Mucosa of descending colon (tissue), 3 donors: ENCODE results near the gene FBXO7. TPM values are rescaled to one million over a fixed set of nuclear protein-coding genes. Genes with fewer than 3 reads are reported as not detected.
A peak's percentile ranks its signal among the peaks of the same experiment; 100 is the strongest.

Experiments
- ATAC-seq: fragments of 200-7000 bp; cut with Tn5 transposase; one replicate; pipeline ENCODE4 v1.9.1; 2020; ENCODE audit warnings: mild to moderate bottlenecking, moderate library complexity
- DNase-seq, 3 donors: peaks; one replicate each; pipeline ENCODE4 v3.0.0-alpha.2; 2020
- H3K36me3 ChIP-seq: fragments of 200-600 bp; one replicate; pipeline ENCODE4 v1.8.0; 2021; ENCODE audit warnings: low read depth, mild to moderate bottlenecking
- H3K4me1 ChIP-seq: fragments of 200-600 bp; one replicate; pipeline ENCODE4 v1.8.0; 2021; ENCODE audit warnings: low read depth, mild to moderate bottlenecking
- H3K4me3 ChIP-seq: fragments of 200-600 bp; one replicate; pipeline ENCODE4 v1.8.0; 2021; ENCODE audit warnings: mild to moderate bottlenecking
- H3K9me3 ChIP-seq: fragments of 200-600 bp; one replicate; pipeline ENCODE4 v1.8.0; 2021; ENCODE audit warnings: mild to moderate bottlenecking
- intact Hi-C, 2 donors: fragments of 100-400 bp; cut with DNase I in 1 of 2; cut with micrococcal nuclease in 1 of 2; formaldehyde crosslinking; loops; one replicate each; pipeline versions ENCODE4 v1.11.0 to v1.11.1; 2022; cut with DNase I, micrococcal nuclease
- total RNA-seq, 3 donors: library from RNA; stranded (reverse); fragmentation: NEBNext Ultra II Directional in 2 of 3; extraction: Animal tissue kit (Norgen Biotek cat#: 25700) in 2 of 3; gene quantifications; one replicate each; pipeline versions ENCODE4 v1.2.1 to v1.2.4, GENCODE V29; 2021 to 2023
- TF ChIP-seq, protein P1 (sequence below): fragments of 200-600 bp; IDR thresholded peaks from one replicate; pipeline ENCODE4 v1.8.0; 2022; ENCODE audit warnings: antibody characterized with exemption, mild to moderate bottlenecking
- donor health status: DM: no; HTN: no; CAD: no; lungs with moderate emphysema.
- donor health status: DM: no; HTN: no; CAD: no.
- donor health status: DM: no; HTN: yes; CAD: no.

FBXO7 gene
- total RNA-seq, 3 donors from 2014 or later: 63.0 to 84.3 (median 71.5) TPM

DNA sequence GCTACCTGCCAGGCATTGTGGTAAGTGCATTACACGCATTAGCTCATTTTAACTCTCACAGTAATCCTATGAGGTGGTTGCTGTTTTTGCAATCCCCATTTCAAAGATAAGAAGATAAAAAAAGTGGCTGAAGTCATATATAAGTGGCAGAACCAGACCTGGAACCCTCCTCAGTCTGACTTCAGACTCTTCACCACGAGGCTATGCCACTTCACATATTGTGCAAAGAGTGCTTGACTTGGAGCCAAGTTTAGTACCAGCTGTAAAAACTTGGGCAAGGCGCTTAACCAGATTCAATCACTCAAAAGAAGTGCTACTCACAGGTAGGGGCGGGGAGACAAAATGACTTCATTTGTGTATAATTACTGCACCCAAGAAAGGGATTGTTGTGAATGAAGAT is 25.6 kb upstream of the FBXO7 start:
- TF ChIP-seq, protein P1, sequence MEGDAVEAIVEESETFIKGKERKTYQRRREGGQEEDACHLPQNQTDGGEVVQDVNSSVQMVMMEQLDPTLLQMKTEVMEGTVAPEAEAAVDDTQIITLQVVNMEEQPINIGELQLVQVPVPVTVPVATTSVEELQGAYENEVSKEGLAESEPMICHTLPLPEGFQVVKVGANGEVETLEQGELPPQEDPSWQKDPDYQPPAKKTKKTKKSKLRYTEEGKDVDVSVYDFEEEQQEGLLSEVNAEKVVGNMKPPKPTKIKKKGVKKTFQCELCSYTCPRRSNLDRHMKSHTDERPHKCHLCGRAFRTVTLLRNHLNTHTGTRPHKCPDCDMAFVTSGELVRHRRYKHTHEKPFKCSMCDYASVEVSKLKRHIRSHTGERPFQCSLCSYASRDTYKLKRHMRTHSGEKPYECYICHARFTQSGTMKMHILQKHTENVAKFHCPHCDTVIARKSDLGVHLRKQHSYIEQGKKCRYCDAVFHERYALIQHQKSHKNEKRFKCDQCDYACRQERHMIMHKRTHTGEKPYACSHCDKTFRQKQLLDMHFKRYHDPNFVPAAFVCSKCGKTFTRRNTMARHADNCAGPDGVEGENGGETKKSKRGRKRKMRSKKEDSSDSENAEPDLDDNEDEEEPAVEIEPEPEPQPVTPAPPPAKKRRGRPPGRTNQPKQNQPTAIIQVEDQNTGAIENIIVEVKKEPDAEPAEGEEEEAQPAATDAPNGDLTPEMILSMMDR: no peak
- Histone ChIP-seq H3K9me3 (no peaks in the 10 kb centered on the region), H3K36me3 (no peaks in the 10 kb centered on the region), H3K4me3 (no peak overlapping the region), H3K4me1 (no peaks in the 10 kb centered on the region)
- no peak for ATAC-seq
- peak in 1 of 3 donors; percentile 14 for DNase-seq
- intact Hi-C loops: no loop called here

DNA sequence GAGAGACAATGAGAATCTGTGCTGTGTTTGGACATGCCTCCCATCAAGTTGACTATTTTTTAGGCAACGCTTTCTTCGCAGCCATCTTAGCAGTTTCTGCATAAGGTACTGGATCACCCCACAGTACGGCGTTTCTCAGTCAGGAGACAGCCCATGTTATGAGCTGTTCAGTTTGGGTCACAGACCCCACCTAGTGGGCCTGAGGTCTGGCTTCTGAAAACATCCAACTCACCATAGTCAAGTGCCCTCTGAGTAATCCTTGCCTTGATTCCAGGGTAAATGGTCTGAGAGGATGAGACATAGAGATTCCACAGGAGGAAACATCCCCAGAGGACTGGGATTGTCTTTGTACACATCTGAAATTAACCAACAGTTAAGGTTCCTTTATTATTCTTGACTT is 17.6 kb upstream of the FBXO7 start:
- Histone ChIP-seq H3K9me3 (no peaks in the 10 kb centered on the region), H3K36me3 (no peaks in the 10 kb centered on the region), H3K4me1 (no peaks in the 10 kb centered on the region), H3K4me3 (no peak overlapping the region)
- no peak for DNase-seq
- ATAC-seq: no peak
- TF ChIP-seq, protein P1: no peak
- intact Hi-C loops: no loop called here

GRCh38 chr22:32462452-32462851 is 12.2 kb upstream of the FBXO7 start:
- ATAC-seq: no peak
- DNase-seq: no peak
- intact Hi-C loops: no loop called here
- Histone ChIP-seq H3K9me3 (no peaks in the 10 kb centered on the region), H3K36me3 (no peaks in the 10 kb centered on the region), H3K4me3 (no peak overlapping the region), H3K4me1 (no peaks in the 10 kb centered on the region)
- TF ChIP-seq, protein P1: no peak

DNA sequence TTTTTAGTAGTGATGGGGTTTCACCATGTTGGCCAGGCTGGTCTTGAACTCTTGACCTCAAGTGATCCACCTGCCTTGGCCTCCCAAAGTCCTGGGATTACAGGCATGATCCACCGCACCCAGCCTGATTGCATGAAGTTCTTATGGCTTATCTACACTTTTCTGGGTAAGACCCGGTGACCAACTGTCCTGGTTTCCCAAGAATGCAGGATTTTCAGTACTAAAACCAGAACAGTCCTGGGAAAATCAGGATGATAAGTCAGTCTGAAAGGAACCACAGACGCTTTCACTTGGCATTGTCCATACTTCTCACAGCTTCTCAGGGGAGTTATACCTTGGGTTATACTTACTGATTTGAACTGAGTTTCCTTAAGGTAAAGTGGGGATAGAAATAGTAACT is 8.9 kb upstream of the FBXO7 start:
- H3K9me3 ChIP-seq: no peaks in the 10 kb centered on the region
- DNase-seq (no peak), ATAC-seq (no peak)
- TF ChIP-seq, protein P1: no peak
- no peak overlapping the region for H3K4me3 ChIP-seq
- no peaks in the 10 kb centered on the region for H3K4me1 ChIP-seq
- intact Hi-C loops: no loop called here
- no peaks in the 10 kb centered on the region for H3K36me3 ChIP-seq

DNA sequence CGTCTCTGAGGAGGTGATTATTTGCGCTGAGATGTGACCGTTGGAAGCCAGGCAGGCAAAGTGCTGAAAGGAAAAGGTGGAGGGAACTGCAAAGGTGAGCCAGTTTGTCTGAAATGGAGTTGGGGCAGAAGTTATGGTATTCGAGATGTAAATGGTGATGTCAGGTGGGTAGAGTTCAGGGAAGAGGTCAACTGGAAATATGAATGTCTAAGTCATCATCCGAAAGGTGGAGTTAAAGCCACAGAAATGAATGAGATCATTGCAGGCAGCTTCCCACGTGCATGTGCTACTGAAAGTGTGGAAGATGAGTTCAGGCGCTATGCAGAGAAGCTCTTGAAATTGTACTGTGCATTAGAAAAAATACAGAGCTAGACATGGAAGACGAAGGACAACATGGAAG is 8.1 kb upstream of the FBXO7 start:
- TF ChIP-seq, protein P1: no peak
- ATAC-seq (no peak), DNase-seq (no peak)
- H3K4me1 ChIP-seq: no peaks in the 10 kb centered on the region
- intact Hi-C loops: no loop called here
- H3K9me3 ChIP-seq: no peaks in the 10 kb centered on the region
- H3K36me3 ChIP-seq: no peaks in the 10 kb centered on the region
- no peak overlapping the region for H3K4me3 ChIP-seq

DNA sequence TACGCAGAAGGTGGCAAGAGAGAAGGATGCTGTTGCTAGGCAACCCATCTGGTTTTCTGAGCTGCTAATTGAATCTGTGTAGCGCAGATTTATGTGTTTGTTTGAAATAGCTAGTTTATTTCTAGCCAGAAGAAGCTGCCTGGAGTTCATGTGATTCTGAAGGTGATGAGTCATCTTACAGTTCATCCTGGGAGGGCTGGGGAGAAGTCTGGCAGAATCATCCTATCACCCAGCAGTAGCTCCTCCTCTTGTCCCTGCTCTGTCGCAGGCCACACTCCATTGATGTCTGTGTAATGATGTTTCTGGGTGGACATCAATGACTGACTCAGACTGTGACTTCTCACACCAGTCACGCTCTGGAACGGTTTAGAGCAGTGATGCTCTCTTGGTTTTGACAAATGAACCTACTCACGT is 4.8 kb upstream of the FBXO7 start:
- Histone ChIP-seq H3K4me3 (no peak overlapping the region), H3K4me1 (peaks cover 6% of the 10 kb centered on the region), H3K36me3 (no peaks in the 10 kb centered on the region), H3K9me3 (no peaks in the 10 kb centered on the region)
- DNase-seq (no peak), ATAC-seq (no peak)
- TF ChIP-seq, protein P1: no peak
- intact Hi-C loops: no loop called here
